Activated CD8-positive, alpha-beta memory T cell treated with anti-CD3 and anti-CD28 coated beads for 1 hour (primary cell): ENCODE data around the gene ADPRHL1.
"Not testable (repeated sequence)": the region's sequence is repeated elsewhere in the genome, so short reads cannot be mapped to it uniquely, and the experiment has no call there.

Source experiments
- DNase-seq, 2 donors: peaks; one replicate each; pipeline ENCODE4 v3.0.0-alpha.2; 2020; ENCODE audit warnings: low read depth in 1 of 2; ENCODE audit errors: extremely low read depth in 1 of 2

ADPRHL1 gene

DNA sequence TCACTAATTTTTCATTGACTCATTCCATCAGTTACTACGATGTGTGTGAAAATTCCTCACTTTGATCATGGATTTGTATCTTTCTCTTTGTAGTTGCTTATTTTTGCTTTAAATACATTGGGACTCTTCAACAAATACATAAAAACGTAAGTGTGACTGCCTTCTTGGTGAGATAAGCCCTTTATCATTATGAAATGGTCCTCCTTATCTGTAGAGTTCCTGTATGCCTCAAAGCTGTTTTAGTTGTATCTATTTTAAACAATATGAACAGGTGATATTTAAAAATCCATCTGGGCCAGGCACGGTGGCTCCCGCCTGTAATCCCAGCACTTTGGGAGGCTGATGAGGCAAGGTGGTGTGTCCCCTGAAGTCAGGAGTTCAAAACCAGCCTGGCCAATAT is 25.9 kb upstream of the ADPRHL1 start:
- no peak for DNase-seq

DNA sequence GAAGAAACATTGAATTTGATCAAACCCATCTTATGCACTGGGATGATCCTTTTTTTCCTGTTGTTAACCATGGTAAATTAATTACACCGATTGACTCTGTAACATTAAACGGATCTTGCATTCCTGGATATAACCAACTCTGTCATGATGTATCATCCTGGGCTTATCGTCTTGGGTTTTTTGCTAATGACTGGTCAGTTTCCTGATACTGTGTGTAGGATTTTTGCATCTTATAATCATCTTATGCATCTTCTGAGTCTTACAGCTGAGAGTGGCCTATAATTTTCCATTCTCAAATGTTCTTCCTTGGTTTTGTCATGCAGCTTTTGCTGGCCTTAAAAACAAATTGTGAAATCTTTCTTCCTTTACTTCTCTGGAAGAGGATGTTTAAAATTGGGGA is 24.4 kb upstream of the ADPRHL1 start:
- DNase-seq = no peak

DNA sequence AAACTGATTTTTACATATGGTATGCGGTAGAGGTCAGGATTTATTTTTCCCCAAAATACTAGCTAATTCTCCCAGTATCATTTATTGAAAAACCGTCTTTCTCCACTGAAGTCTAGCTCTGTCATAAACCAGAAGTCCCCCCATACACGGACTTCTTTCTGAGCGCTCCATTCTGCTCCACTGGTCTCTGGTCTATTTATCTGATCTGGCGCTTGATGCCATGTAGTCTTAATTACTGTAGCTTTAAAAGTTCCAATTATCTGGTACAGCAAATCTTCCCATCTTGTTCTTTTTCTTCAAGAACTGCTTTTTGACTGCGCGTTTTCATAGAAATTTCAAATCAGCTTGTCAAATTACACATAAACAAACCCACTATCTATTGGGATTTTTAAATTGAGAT is 23.5 kb upstream of the ADPRHL1 start:
- DNase-seq = no peak

DNA sequence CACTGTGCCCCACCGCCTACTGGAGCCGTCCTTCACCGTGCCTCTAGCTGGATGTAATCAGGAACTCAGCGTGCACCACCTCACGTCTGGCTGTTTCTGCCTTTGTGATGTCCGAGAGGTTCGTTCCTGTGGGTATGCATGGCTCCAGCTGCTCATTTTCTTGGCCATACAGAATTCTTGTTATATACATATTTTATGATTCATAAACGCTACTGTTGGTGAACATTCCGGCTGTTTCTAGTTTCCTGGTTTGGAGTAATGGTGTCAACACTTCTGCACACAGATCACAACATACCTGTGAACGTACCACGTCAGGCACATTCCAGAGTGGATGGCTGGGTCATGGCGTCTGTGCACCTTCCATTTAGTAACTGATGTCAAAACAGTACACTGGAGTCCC is 22.6 kb upstream of the ADPRHL1 start:
- DNase-seq = no peak

DNA sequence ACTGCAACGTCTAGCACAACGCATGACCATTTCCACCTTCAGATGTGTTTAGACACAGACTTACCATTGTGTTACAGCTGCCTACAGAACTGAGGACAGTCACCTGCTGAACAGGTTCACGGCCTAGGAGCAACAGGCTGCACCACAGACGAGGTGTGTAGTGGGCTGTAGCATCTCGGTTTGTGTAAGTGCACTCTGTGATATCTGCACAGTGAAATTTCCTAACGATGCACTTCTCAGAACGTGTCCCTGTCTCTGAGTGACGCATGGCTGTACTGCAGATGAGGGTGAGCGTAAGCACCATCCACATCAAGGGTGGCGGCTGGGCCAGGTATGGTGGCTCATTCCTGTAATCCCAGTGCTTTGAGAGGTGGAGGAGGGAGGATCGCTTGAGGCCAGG is 22.0 kb upstream of the ADPRHL1 start:
- no peak for DNase-seq

DNA sequence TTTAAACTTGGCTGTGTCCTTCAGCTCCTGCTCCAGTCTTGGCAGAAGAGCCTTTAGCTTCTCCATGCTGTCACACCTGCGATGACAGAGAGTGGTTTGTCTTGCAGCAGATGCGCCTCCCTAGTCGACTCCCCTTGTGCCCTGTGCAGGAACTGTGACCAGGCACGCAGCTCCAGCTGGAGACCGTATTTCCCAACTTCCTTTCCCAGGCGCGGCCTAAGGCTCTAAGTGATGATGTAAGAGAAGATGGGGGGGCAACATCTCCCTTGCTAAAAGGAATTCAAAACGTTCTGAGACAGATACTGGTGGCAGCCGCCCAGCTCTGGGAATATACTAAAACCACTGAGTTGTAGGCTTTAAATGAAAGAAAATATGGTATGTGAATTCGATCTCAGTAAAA is 20.9 kb upstream of the ADPRHL1 start:
- DNase-seq = no peak

DNA sequence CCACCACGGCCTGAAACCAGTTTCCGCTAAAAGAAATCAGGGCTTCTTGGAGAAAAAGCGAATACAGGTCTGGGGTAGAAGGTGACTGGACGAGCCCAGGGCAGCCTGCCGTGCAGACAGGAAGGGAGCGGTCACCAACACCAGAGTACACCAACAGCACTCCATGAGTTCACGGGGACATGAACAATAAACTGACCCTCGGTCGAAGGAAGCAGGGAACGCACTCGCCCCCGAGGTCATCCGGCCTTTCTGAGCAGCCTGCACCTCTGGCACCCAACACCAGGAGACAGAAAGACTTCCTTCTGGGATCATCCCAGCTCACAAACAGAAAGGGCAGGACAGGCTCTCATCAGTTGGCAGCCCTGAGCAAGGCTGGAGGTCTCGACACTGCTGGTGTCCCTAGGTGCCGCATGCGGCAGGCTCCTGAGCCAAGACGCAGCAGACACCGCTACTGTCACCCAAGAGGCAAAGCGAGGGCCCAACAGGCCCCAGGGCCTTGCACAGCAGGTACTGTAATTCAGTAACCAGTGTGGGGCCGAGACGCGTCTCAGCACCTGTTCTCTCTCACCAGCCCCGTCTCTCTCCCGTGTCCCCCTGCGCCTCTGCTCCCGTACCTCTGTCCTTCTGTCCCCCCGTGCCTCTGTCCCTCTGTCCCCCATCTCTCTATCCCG is 19.2 kb upstream of the ADPRHL1 start:
- no peak for DNase-seq

DNA sequence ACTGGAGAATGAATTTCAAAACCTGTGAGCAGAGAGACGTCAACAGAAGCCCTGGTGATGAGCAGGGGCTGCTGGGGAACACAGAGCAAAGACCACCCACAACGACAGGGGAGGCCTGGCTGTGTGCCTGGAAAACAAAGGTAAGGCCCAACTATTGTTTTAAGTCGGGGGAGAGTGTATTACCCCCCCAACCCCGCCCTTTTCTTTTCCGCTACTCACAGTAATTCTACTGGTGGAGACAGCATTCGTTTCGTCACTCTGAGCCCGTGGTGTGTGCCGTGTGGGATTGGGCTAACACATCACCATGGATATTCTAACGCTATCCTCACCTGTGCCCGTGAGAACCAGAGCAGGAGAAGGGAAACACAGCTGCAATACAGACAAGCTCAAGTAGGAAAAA is 18.6 kb upstream of the ADPRHL1 start:
- DNase-seq = no peak

DNA sequence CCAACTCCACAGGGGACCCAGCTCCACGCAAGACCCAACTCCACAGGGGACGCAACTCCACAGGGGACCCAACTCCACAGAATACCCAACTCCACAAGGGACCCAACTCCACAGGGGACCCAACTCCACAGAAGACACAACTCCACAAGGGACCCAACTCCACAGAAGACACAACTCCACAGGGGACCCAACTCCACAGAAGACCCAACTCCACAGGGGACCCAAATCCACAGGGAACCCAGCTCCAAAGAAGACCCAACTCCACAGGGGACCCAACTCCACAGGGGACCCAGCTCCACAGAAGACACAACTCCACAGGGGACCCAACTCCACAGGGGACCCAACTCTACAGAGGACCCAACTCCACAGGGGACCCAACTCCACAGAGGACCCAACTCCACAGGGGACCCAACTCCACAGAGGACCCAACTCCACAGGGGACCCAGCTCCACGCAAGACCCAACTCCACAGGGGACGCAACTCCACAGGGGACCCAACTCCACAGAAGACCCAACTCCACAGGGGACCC is 17.4 kb upstream of the ADPRHL1 start:
- DNase-seq = not testable (repeated sequence)

DNA sequence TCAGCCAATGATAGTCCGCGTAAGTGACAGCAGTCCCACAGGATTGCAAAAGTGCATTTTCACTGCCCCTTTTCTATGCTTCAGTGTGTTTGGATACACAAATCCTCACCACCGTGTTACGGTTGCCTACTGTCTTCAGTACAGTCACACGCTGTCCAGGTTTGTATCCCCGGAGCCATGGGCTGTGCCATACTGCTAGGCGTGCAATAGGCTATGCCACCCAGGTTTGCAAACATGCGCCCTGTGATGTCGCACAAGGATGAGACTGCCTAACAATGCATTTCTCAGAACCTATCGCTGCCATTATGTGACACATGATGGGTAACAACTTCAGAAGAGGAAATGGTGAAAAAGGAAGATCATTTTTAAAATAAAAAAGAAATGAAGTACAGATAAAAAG is 16.8 kb upstream of the ADPRHL1 start:
- DNase-seq = no peak

DNA sequence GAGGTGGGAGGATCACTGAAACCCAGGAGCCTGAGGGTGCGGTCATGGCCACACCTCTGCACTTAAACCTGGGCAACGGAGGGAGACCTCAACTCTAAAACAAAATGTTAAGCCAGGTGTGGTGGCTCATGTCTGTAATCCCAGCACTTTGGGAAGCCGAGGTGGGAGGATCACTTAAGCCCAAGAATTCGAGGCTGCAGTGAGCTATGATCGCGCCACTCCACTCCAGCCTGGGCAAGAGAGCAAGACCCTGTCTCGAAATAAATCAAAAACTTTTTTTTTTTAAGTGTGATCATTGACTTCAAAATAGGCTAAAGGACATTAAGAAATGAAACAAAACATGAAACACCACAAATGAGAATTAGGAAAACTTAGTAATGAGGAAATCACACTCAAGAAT is 16.3 kb upstream of the ADPRHL1 start:
- no peak for DNase-seq

DNA sequence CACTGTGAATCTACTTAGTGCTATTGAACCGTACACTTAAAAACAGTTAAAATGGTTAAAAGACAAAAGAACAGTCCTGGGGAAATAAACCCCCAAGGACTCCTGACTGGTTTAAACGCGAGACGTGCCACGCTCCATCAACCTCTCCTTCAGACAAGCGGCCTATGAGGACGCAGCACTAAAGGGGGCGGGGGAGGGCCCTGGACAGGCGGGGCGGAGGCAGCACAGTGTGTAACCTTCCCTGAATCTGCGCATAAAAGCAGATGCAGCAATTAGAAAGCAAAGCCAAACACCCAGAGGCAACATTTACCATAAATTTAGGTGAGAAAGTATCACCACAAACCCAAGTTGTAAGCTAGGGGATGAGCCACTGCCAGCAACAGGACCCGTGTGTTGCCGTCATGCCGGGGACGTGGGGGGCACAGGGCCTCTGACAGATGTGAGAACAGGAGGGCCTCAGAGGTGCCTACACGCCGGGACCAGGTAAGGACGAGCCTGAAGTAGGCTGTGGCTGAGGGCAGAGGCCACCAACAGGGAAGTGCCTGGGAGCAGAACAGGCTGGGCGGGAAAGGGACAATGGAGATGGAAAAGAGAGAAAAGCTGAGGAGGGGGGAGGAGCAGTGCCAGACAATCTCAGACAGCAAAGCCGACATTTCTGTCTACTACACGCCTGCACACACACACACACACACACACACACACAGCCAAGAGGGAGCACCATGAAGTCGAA is 15.3 kb upstream of the ADPRHL1 start:
- no peak for DNase-seq

DNA sequence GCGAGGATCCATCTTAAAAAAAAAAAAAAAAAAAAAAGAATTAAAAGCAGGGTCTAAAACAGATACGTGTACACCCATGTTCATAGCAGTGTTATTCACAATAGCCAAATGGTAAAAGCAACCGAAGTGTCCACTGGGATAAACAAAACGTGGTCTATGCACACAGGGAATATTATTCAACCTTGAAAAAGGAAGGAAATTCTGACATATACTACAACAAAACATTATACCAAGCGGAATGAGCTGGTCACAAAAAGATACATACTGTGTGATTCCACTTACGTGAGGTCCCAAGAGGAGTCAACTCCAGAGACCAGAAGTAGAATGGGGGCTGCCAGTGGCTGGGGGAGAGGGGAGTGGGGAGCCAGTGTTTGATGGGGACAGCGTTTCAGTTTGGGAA is 14.7 kb upstream of the ADPRHL1 start:
- no peak for DNase-seq

DNA sequence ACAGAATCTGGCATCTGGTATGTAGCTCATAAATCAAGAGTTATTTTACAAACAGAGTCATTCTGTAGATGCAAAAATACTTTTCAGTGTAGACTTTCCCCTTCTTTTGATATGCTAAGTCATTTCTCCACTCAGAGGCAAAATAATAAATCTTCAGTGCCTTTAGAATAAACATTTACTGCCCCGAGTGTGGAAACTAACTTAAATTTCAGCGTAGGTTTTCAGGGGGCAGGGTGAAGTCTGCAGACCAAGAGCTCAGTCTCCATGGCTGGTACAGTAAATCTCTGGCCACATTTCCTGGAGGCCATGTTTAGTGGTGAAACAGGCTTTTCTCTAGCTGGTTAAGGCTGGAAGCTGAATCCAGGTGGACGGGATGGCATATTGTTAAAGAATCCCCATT is 13.1 kb upstream of the ADPRHL1 start:
- DNase-seq = no peak

DNA sequence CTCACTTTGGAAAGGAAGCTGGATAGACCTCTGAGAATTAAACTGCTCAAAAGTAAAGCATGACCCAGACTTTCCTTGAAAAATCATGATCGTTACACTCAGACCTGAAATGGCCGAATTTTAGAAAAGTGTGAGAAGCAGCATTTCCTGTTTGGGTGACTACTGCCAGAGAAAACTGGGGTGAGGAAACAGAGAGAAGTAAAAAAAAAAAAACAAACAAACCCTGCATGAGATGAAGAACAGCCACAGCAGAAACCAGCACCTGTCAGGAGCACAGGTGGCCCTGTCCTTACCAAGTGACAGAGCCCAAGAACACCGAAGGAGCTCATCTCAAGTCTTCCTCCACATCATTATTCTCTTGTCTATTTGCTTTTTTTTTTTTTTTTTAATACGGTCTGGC is 12.0 kb upstream of the ADPRHL1 start:
- DNase-seq = no peak

DNA sequence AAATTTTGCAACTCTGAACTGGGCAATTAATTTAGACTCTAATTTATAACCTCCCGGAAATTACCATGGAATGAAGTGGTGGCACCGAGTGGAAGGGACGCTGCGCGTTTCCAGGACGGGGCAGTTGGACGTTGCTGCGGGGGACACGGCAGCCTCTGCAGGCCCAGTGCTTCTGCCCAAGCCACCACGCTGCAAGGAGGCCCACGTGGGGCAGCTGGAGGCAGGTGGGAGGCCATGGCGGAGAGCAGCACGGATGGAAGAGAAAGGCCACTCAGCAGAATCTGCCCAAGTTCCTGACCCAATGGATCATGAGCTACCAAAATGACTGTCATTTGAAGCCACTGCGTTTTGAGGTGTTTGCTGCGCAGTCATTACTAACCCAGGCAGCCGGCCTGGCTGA is 11.2 kb upstream of the ADPRHL1 start:
- no peak for DNase-seq

DNA sequence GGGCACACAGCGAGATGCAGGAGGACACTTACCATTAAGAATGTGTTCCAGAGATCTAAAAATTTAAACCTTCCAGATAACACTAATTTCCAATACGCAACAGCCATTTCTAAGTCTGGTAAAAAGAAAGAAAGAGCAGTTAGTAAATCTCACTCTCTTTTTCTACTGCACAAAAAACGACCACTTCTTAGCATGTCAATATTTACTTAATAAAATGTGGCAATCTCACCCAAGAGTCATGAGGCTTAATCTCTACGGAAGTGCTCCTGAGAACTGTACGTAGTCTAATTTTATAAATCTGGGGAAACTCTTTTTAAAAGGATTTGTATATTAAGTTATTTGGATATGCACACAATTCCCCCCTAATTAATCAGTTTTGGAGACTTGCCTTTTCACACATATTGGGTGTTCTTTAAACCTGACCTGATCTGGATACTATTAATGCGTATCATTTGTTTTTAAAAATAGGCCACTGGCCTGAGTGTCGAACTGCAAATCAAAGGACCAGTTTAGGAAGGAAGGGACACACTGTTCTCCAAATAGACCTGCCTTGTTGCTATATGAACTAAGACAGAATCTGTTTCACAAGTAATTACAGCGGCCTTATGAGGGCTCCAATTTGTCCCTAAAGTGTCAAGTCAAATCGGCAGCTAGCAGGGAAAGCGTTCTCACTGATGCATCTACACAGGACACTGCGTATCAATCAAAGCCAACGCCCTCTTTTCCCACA is 7.9 kb upstream of the ADPRHL1 start:
- DNase-seq = no peak

DNA sequence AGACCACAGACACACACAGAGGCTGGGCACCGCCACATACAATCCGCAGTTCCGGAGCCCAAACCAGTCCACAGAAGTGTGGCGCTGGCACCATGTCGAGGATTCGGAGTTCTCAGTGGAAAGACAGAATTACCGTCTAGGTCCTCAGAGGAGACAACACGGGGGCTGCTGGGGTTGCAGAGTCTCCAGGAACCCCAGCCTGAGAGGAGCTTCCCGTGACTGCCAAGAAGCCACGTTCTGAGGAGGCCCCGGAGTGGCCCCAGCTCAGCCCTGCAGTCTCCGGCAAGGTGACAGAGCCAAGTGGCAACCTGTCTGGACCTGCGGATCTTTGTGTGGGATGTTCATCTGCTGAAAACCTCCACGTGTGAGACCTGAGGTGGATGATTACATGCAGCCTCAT is 7.3 kb upstream of the ADPRHL1 start:
- no peak for DNase-seq

DNA sequence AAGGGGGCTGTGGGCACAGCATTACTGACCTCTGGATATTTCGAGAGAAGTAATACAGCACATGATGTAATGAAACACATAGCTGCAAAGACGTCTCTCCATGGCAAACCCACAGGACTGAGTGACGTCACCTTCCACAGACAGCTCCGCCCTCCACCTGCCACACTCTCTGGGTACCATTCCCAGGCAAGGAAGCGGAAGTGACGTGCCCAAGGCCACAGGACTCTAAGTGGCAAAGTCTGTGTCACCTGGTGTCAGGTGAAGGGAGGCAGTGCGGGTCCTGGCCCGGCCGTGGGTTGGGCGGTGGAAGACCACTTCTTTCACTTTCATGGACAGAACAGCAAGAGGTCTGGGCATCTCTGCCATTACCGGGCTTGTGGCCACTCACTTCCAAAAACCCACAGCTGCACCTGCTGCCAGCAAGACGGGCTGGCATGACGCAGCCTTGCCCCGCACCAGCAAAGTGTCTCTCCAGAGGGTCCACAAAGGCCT is 6.8 kb upstream of the ADPRHL1 start:
- no peak for DNase-seq

DNA sequence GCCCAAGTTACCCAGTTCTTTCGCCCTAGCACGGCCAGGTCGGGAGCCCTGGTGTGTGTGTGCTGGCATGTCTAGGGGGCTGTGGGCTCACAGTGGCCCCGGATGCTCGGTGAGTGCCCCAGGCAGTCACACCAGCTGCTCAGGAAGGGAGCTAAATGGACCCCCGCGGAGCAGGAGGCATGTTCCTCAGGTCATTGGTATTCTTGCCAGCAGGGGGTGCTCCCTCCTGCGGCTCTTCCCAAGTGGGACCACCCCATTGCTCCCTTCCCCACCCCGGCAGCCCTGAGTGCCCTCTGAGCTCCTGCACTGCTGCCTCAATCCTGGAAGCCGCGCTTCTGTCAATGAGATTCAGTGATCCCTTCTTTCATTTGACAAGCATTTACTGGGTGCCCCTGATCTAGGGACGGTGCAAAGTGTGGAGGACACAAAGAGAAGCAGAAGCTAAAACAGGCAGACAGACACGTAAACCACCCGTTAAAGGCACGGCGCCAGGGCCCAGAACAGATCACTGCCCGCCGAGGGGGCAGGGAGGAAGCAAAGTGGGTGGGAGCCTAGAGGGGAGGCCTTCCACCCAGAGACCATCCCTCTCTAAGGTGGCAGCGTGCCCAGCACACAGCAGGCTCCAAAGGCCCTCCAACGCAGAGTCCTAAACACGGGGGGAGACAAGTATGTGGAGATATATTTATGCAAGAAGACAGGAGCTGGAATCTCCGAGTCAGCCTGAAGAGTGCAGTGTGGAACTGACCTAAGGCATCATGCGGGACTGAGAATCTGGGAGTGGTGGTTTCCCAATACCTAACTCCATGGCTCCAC is 5.2 kb upstream of the ADPRHL1 start:
- DNase-seq = no peak

DNA sequence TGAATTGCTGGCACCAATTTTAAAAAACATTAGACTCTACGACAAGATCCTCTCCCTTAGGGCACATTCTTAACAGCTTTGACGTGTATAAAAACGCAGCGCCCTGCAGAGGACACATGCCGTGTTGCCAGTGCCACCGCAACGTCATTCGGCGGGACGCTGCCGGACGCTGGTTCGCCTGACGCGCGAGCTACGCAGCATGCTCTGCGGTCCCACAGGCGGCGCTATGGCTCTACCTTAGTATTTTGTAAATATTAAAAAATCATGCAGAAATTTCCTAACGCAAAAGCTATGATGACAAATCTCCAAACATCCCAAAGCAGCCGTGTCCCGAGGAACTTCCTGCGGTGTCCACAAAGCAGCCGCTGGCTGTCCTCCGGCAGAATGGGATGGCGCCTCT is 4.2 kb upstream of the ADPRHL1 start:
- no peak for DNase-seq
